Sigmoid colon (tissue), 4 donors: Measurements from ENCODE around the gene GALNT8.

Experiments
- EP300 ChIP-seq, 4 donors: sonication (generic); formaldehyde crosslinking; IDR thresholded peaks; one replicate each; pipeline ENCODE4 v1.6.1; 2017; ENCODE audit warnings: antibody characterized with exemption in 4 of 4
- POLR2A ChIP-seq, 2 donors: fragments of 450-650 bp; IDR thresholded peaks; one replicate each; pipeline ENCODE4 v1.6.1; 2016; ENCODE audit warnings: antibody characterized with exemption in 2 of 2, mild to moderate bottlenecking in 2 of 2, moderate library complexity in 2 of 2
- POLR2AphosphoS5 ChIP-seq, 4 donors: sonication (generic); formaldehyde crosslinking; IDR thresholded peaks; one replicate each; pipeline ENCODE4 v1.6.1; 2017; ENCODE audit warnings: antibody characterized with exemption in 4 of 4
- TF ChIP-seq, protein P1 (sequence below), 4 experiments: fragments of 450-650 bp in 3 of 4; fragments of 200-600 bp in 1 of 4; IDR thresholded peaks; one replicate each; pipeline ENCODE4 v1.5.1; 2016 to 2019; ENCODE audit warnings: antibody characterized with exemption in 4 of 4, mild to moderate bottlenecking in 3 of 4, moderate library complexity in 2 of 4

DNA sequence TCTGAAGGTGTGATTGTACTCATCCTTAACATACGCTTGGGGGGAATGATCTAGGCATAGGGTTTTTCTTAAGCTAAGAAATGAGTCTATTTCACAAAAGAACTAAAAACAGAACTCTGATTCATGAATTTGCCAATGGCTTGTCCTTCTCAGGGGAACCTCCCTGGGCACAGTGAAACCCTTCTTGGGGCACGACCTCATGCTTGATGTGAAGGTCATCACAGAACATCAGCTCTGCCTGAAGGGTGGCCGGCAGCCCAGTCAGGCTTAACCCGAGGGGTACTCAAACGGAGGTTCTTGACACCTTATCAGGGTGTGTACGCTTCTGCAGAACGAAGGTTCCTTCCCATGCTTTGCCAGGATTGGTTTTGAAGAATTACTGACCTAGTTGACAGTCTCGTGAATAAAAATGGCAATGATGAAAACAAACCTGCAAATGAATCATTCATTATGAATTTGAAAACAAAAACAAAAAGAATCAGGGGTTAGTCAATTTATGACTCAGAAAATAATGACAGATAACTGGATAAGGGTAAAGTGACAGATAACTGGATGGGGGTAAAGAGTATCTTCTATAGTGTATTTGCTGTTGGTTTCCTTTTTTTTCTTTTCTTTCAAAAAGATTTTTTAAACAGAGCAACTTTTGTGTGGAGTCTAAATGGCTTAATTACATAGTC is 86.4 kb downstream of the GALNT8 start:
- TF ChIP-seq, protein P1, sequence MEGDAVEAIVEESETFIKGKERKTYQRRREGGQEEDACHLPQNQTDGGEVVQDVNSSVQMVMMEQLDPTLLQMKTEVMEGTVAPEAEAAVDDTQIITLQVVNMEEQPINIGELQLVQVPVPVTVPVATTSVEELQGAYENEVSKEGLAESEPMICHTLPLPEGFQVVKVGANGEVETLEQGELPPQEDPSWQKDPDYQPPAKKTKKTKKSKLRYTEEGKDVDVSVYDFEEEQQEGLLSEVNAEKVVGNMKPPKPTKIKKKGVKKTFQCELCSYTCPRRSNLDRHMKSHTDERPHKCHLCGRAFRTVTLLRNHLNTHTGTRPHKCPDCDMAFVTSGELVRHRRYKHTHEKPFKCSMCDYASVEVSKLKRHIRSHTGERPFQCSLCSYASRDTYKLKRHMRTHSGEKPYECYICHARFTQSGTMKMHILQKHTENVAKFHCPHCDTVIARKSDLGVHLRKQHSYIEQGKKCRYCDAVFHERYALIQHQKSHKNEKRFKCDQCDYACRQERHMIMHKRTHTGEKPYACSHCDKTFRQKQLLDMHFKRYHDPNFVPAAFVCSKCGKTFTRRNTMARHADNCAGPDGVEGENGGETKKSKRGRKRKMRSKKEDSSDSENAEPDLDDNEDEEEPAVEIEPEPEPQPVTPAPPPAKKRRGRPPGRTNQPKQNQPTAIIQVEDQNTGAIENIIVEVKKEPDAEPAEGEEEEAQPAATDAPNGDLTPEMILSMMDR (IDR thresholded peaks at IDR 0.05), result no peak
- TF ChIP-seq EP300 (IDR thresholded peaks at IDR 0.05) (no peak), POLR2A (IDR thresholded peaks at IDR 0.05) (no peak), POLR2AphosphoS5 (IDR thresholded peaks at IDR 0.05) (no peak)
